AG08396 (cell line): ENCODE results near the gene CTNND2.
A peak's percentile ranks its signal among the peaks of the same experiment; 100 is the strongest.

Experiments used
- DNase-seq: peaks from one replicate; pipeline ENCODE4 v3.0.0; 2012; ENCODE audit warnings: low spot score, mixed read lengths

Gene CTNND2

DNA sequence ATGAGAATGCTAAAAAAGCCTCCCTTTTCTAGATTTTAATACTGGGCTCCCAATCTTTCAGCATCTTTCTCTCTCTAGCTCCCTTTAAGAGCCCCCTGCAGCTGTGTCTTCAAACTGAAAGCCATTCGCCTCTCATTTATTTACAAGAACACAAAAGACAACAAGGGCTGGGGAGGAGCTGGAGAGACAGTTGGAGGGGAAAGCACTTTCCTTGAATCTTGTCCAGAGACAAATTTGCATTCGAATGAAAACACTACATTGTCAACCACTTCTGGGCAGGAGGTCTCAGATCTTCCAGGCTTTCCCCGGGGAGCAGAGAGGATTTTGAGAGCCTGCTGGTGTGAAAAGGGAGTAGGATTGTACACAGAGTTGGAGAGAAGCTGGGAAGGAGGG, 518.3 kb downstream of the CTNND2 start:
- no peak for DNase-seq

DNA sequence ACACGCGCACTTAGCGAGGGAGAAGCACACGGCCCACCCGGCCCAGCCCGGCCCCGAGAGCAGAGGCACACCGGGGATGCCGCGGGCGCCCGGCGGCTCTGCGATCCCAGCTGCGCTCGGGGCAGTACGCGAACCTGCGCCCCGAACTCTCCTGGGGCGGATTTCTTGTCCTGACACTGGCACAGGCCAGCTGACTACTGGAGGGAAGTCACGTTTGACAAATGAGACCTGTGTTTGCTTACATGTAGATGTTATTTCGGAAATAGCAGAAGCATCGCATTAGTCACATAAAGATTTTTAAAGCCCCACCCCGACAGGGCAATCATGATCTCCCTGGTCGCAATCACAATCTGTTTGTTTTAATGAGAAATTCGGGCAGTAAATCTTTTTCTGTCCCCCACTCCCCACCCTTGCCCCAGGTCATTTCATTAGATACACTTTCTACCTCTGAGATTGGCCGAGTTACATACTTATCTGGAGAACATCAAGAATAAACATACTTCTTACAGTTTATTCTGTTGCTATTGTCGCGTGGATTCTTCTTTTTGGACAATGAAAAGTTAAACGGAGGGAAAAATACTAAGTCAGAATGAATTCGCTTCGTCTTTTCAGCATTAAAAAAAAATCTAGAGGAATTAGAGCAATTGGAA, 518.9 kb downstream of the CTNND2 start:
- DNase-seq, result no peak

DNA sequence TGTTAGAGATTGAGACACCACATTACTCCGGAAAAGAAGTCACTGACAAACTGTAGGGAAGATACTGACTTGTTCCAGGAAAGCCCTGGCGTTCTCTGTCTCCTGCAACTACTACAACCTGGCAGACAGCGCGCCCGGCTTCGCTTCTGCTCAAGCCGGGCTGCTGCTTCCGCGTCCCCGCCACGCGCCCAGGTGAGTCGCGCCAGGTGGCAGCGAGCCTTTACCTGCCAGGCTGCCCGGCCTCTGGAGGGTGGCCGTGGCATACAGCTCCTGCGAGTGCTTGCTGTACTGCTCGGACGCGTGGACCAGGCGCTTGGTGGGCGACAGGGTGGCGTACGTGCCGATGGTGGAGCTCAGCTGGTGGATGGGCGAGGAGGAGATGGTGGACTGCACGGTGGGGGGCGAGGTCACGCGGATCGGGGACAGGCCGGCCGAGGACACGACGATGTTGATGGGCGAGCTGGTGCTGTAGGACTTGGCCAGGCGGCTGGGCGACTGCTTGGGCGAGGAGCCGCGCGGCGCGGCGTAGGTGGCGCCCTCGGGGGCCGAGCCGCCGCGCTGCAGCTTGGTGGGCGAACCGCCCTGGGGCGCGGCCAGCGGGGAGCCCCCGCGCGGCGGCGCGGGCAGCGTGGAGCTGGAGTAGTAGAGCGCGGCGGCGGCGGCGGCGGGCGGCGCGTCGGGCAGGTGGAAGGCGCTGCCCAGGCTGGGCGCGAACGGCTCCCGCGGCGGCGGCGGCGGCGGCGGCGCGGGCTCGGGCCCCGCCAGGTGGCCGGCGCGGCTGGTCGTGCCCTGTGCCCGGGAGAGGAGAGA, 519.6 kb downstream of the CTNND2 start:
- no peak for DNase-seq

DNA sequence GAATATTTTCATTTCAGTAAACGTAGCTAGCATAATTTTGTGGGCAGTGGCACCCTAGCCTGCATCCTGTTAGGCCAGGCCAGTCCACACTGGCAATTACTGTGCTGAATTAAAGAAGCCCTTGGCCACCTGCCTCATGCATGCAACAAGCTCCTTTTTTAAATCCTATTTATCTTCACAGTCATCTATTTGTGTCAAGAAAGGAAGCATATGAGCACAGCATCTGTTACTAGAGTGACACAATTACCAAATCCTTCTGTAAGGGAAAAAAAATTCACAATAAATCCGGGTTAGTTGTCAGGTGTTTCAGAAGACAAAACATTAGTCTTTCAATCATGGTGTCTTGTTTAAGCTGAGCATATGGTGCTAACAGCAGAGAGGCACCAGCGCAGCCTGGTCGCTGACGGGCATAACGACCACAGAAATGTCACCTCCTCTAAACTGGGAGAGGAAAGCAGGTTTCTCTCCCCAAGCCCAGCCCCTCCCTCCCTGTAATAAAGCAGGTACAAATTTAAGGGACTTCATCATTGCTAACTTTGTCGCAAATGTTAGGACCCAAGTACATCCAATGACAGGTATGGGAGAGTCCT, 520.6 kb downstream of the CTNND2 start:
- DNase-seq, result no peak

DNA sequence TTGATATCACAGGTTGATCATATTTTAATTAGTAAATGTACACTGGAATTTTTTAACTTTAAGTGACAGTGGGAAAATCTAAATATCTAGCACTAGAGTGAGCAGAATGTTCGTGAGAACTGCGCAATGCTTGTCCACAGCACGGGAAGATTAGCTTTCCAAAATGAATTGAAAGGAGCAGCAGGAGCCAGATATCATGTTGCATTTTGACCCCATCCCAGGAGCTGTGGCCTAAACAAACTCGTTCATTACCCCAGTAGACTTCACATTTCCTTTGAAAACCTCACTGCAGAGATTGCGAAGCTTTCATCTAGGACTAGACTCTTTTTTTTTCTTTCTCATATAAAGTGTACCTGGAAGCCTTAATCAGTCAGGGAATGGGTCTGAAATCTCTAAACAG, 525.8 kb downstream of the CTNND2 start:
- DNase-seq, result no peak

DNA sequence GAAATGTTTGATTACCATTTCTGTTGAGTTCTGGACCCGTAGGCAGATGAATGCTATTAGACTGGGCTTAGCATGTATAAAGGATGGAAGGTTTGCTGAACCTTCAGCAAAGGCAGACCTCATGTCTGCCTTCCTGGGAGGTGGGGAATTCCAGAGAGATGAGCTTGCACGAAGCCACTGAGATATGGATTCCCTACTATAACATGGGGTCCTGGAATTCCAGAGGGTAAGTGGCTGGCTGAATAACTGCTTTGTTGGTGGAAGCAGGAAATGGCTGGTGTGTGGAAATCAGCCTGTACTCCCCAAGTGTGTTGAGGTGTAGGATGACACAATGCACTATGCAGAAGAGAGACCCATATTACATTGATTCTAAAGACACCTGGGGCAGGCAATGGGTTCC, 526.4 kb downstream of the CTNND2 start:
- no peak for DNase-seq

DNA sequence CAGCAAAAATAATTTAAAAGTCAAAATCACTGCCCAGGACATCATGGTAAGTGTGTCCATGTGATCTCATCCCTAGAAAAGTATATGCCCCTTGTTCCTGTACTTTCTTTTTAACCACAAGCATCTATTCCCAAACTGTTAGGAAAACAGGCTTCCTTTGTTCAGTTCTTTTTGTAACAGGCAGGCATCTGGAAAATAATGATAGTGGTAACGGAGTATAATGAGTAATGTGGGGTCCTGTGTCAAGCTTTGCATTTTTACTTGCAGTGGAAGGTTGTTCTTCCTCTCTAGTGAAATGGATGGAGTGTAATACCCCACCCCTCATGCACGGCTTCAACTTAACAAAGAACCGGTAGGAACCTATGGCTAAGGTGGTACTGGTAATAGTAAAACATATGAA, 532.1 kb downstream of the CTNND2 start:
- DNase-seq, result no peak

DNA sequence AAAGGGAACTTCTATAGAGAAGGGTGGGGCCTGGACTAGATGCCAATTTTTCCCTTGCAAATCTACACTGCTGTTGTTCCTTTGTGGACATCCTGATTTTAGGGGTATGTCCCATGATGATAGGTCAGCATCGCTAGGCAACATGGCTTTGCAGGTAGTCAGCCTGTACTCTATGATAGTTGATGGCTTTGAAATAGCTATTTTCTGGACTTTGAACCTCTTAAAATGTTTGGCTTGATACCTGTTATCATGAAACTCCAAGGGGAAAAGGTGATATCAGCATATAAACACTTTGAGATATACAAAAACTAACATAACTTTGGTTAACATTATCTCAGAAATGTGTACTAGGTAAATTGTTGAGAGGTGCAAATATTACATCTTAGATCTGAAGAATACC, 533.2 kb downstream of the CTNND2 start:
- DNase-seq, result no peak

DNA sequence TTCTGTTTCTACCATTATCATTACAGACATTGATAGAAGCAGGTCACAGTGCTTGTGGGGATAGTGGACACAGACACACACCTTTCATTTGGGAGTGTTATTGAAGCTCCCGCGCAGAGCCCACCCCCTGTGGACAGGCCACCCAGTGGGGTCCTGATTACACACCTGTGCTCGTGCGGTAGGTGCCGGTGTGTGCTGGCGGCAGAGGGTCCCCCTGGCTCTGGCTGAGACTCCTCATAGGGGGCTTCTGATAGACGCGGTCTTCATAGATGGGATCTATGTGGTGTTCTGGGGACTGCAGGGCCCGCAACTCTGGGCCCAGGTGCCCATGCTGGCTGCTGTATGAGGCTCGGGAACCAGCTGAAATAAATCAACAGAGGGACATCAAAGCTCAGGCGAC, 539.7 kb downstream of the CTNND2 start:
- DNase-seq, result no peak

DNA sequence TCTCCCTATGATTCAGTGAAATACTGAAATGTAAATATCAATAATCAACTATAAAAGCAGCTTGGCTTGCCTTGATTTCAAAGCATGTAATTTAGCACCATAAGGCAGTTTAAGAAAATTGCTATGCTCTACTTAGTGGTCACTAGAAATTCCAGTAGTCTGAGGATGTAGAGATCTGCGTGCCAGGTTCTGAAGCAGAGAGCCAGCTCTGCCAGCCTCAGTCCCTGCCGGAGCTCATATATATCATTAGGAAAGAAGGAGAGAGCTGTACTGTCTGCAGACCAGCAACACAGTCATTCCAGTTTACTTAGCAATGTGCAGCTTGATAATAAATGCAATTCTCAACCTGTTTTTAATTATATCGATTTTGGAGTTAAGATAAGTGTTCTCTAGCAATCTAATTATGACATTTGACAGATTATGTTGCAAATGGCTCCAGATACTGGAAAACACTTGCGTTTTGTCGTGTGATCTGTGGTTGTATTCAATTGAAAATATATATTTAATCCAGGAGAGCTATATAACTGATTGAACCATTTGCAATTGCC, 540.5 kb downstream of the CTNND2 start:
- no peak for DNase-seq

DNA sequence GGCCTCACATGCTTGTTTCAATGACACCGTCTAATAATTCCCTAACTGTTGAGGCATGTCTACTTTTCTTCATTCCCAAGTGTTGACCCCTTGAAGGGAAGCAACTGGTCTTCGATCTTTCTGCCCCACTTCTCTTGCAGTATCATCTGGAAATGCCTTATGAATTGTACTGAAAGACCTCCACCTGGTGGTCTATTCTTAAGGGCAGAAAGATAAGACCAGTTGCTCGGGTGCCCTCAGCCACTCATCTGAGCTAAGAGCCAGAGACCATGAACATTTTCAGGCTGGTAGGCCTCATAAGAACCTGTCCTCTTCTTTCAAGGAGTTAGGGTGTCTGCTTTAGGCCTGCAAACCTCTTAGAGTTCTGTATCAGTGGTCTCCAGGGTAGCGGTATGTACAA, 542.5 kb downstream of the CTNND2 start:
- no peak for DNase-seq

DNA sequence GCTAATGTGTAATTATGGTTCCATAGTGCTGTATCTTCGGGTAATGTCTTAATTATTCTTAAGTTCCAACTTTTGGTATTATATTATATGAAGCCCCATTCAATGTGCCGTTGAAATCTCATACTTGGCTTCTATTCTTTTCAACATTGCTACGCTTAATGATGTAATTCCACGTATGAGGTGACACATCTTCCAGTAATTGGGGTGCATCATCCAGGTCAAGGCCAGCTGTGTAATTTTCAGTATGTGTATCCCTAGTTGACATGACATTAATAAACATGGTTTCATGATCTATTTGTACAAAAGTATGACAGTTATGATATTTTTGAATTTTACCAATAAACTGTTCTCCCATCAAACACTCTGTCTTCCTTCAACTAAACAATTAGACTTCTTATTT, 546.3 kb downstream of the CTNND2 start:
- no peak for DNase-seq

DNA sequence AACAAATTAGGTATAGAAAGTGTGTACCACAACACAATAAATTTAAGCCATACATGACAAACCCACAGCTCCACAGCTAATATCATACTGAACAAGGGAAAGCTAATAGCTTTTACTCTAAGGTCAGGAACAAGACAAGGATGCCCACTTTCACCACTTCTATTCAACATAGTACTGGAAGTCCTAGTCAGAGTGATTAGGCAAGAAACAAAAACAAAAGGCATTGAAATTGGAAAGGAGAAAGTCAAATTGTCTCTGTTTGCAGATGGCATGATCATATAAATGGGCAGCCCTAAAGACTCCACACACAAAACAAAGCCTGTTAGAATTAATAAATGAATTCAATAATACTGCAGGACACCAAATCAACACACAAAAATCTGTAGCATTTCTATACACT, 548.8 kb downstream of the CTNND2 start:
- DNase-seq, result no peak

DNA sequence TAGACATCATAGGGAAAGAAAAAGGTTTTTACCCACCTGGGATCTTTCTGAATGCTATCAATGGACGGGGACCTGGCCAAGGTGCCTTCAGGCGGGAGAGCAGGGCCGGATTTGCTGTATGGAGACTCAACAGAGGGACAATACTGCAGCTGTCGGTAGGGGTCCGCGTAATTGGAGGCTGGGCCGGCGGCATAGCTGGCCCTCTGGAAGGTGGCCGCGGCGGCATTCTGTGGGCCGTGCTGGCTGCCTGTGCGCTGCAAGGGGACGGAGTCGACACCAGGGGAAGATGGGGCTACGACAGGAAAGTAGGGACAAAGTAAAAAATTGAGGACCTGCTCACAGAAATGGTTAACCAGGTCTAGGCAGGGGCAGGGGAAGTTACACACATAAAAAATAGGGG, 557.9 kb downstream of the CTNND2 start:
- DNase-seq, result no peak

DNA sequence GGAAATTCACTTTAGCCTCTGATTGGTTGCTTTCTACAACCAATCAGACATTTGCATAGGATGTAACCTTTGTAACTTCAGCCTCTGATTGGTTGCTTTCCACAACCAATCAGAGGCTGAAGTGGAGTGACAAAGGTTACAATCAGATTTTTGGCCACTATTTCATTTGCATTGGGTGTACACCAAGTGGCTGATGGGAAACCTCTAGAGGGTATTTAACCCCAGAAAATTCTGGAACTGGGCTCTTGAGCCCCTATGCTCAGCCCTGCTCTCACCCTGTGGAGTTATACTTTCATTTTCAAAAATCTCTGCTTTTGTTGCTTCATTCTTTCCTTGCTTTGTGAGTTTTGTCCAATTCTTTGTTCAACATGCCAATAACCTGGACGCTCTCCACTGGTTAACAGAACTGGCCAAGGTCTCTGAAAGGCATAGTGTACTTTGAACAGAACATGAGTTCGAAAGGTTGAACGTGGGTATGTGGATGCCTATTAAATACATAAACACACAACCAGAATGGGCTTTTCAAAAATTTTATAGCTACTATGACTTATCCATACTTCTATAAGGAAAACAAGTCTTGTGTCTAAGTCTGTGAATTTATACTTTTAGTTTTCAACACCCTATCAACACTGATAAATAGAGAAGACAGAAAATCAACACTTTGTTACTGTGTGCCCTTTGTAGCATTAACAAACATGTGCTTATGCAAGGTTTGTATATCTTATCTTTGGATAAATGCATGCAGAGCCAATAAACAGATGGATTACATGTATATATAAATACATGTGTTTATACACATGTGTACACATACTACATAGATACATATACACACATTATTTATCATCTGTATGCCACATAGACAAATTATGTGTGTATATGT, 568.1 kb downstream of the CTNND2 start:
- no peak for DNase-seq

DNA sequence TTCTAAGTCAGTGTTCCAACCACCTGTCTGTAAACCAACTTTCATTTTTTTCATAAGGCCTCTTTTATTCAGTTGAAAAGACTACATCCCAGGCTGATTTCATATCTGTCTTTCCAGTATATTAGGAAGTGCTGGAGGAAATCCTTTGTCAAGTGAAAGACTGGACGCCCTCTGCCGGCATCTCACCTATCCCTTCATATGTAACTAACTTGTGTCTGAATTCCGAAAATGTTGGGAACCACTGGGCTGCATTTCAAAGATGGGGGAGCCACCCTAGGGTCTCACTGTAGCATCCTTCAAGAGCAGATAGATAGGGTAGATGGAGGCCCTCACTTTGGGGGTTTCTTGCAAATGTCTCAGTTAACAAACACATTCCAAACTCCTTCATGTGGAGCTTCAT, 569.8 kb downstream of the CTNND2 start:
- DNase-seq, result no peak

DNA sequence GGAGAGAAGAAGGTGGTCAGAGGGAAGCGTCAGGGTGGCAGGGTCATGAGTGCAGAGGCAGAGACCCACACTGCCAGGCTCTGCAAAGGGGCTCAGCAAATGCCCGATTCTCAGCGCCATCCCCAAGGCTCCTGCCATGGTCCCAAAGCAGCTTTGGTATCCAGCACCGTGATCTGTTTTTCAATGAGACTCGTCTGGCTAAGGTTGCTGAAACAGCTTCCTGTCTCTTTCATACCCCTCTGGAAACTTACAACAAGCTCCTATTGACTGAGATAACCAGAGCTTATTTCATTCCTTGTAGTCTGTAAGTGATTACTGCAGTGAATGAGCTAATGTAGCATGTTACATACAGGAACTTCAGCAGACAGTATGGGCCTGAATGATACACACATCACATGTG, 574.6 kb downstream of the CTNND2 start:
- no peak for DNase-seq

DNA sequence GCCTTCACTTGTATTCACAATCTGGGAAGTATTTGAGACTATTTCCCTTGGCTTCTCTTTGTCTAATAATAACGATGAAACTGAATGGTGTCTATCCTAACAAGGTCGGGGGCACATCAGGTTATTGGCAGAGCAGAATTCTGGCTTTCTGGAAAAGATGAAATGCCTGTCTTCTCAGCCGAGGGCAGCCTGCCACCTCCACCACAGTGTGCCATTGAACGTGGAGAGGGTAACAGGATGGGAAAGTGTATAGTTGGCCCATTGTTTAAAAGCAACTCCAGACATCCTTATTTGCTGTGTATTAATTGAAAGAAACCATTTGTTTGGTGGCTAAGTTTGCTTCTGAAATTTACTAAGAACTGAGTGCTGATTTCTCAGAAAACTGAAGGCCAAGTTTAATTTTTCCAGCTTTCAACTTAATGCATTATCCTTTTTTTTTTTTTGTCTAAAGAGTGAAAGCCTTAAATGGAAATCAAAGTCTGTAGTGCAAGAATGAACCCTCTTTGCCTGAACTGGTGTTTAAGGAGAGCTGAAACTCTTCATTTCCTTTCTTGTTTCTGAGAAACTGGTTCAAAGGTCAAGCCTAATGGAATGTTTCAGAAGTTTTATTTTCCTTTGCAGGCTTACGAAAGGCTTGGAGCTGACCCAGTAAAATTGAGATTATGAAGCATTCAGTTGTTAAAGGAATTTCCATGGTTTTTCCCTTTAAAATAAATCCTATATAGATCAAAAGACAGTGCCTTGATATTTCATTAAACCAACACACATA, 579.5 kb downstream of the CTNND2 start:
- DNase-seq, result no peak

DNA sequence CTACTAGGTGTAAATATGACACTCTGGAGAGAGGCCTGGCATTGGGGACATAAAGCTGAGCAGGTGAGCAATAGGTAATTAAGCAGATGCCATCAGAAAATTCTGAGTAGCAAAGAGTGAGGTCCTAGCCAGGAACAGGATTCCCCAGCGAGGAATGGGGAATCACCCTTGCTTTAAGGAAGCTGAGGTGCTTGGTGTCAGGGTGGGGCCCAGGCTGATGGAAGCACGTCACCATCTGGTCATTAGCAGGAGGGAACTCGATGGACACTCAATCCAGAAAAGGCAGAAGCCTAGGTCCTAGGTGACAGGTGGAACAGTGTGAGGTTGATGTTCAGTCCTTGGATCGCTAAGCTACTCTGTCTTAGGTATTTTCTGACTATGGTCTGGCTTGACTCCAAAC, 580.5 kb downstream of the CTNND2 start:
- DNase-seq, result no peak

DNA sequence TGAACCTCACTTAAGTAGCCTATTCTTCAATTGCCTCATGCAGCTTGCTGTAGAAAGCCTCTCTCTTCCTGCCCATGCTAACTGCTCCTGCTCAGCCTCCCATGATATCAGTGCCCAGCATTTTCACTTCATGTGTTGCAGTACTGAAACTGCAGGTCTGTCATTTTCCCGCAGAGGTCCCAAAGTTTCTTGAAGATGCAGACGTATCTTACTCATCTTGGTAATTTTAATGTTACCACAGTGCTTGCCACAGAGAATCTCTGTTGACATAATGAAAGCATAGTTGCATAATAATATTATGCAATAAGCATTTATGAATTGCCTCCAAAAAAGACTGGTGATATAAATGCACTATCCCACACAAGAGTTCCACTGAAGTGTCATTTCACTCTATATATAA, 582.1 kb downstream of the CTNND2 start:
- DNase-seq, result no peak

DNA sequence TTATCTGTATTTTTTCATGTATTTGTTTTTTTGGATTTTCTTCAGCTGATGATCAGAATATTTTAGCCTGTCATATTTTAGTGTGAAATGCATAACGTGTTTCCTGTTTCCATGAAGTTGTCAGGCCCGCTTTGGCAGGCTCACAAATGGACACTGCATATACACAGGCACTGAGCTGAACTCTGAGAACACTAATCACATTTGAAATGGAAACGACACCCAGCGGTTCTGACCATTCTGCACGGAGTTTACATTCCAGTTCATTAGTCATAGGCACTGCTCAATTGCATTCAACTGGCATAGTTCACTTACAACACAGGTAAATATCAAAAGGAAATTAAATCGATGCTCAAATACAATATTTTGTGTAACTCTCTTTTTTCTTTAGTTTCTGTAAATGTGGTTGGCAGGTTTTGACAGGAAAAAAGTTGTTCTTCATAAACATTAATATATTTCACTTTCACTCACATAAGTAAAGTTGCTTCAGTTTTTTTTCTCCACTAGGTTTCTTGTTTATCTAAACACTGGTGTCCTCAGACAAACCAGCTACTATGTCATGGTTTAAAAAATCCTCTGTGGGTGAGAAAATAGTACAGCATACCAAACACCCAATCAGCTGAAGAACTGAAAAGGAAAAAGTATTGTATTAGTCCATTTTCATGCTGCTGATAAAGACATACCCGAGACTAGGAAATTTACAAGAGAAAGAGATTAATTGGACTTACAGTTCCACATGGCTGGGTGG, 584.2 kb downstream of the CTNND2 start:
- DNase-seq, result peak; percentile 19
